A673 (cell line): ENCODE measurements around the gene ZNF189. TPM values are rescaled to one million over a fixed set of nuclear protein-coding genes. Genes with fewer than 3 reads are reported as not detected.
A peak's percentile ranks its signal among the peaks of the same experiment; 100 is the strongest.

ENCODE experiments used
- Bru-seq: library from RNA; stranded (reverse); fragments of 400-500 nt; gene quantifications from one replicate; lab custom pipeline; 2021; lab: Mats Ljungman, UMichigan
- BruChase-seq, 2 experiments: library from RNA; stranded (reverse); fragments of 400-500 nt; gene quantifications; one replicate each; lab custom pipeline; 2021; lab: Mats Ljungman, UMichigan
- BruUV-seq: library from RNA; stranded (reverse); fragments of 400-500 nt; replicated peaks from 2 replicates; lab custom pipeline; 2021; lab: Mats Ljungman, UMichigan
- CTCF ChIA-PET: fragments of 300-600 bp; sonication (Branson Sonifier 250); formaldehyde crosslinking; loops from one replicate; lab custom pipeline; 2022; ENCODE audit warnings: antibody characterized with exemption; lab: Charles Lee
- POLR2A ChIA-PET: fragments of 300-600 bp; sonication (Branson Sonifier 250); formaldehyde crosslinking; loops from one replicate; lab custom pipeline; 2022; ENCODE audit warnings: antibody characterized with exemption; ENCODE audit not compliant: low non-redundant PET; lab: Charles Lee
- DNase-seq: peaks from one replicate; pipeline ENCODE4 v3.0.0-alpha.2; 2015; ENCODE audit warnings: low spot score
- H3K27ac ChIP-seq: fragments of 200-600 bp; sonication (generic); 2 replicates; pipeline ENCODE4 v1.5.1; 2016; ENCODE audit warnings: mixed run types, low read depth, mild to moderate bottlenecking, mixed read lengths, antibody characterized with exemption, low read length; ENCODE audit not compliant: poor library complexity, severe bottlenecking
- H3K27me3 ChIP-seq: fragments of 200-600 bp; sonication (generic); replicated peaks from 2 replicates; pipeline ENCODE4 v1.6.1; 2017; ENCODE audit warnings: mixed run types, low read depth, mild to moderate bottlenecking, mixed read lengths, antibody characterized with exemption, low read length; ENCODE audit not compliant: insufficient read depth, poor library complexity
- H3K36me3 ChIP-seq: fragments of 200-600 bp; sonication (generic); 2 replicates; pipeline ENCODE4 v1.6.1; 2016; ENCODE audit warnings: mixed run types, mild to moderate bottlenecking, mixed read lengths, antibody characterized with exemption, low read length; ENCODE audit not compliant: insufficient read depth, poor library complexity, severe bottlenecking
- H3K4me1 ChIP-seq: fragments of 200-600 bp; sonication (generic); 2 replicates; pipeline ENCODE4 v1.6.1; 2017; ENCODE audit warnings: mixed run types, mild to moderate bottlenecking, mixed read lengths, antibody characterized with exemption, low read length; ENCODE audit not compliant: insufficient read depth, poor library complexity, severe bottlenecking
- H3K4me3 ChIP-seq: fragments of 200-600 bp; sonication (generic); 2 replicates; pipeline ENCODE4 v1.5.1; 2016; ENCODE audit warnings: low read depth, mixed run types, mild to moderate bottlenecking, mixed read lengths, low read length; ENCODE audit not compliant: poor library complexity, severe bottlenecking
- H3K9me3 ChIP-seq: fragments of 200-600 bp; sonication (generic); 2 replicates; pipeline ENCODE4 v1.6.1; 2016; ENCODE audit warnings: mixed run types, low read depth, mild to moderate bottlenecking, mixed read lengths, antibody characterized with exemption, low read length; ENCODE audit not compliant: poor library complexity, severe bottlenecking
- CTCF ChIP-seq: fragments of 300-800, 200-600 bp; sonication (generic); conservative IDR thresholded peaks from 2 replicates; pipeline ENCODE4 v1.5.1; 2017; ENCODE audit warnings: low read depth, mild to moderate bottlenecking, antibody characterized with exemption, low read length, moderate library complexity, mixed read lengths
- EZH2 ChIP-seq: fragments of 200-600 bp; sonication (generic); IDR thresholded peaks from 2 replicates; pipeline ENCODE4 v1.6.1; 2017; ENCODE audit warnings: borderline replicate concordance, low read depth, mild to moderate bottlenecking, mixed read lengths, antibody characterized with exemption, low read length; ENCODE audit not compliant: poor library complexity, severe bottlenecking
- intact Hi-C: fragments of 100-400 bp; cut with micrococcal nuclease; formaldehyde crosslinking; loops from one replicate; pipeline ENCODE4 v1.10.0; 2022; ENCODE audit not compliant: unreplicated experiment
- long read RNA-seq: library from polyadenylated mRNA; stranded (forward); transcript quantifications from one replicate; pipeline ENCODE4 v2.0.0, GENCODE V29; 2022
- total RNA-seq: library from RNA; stranded (reverse); gene quantifications from 2 replicates; pipeline ENCODE4 v1.2.3, GENCODE V29; 2021

ZNF189 gene
- total RNA-seq (16.8 and 17.6 TPM in 2 replicates), Bru-seq, nascent RNA (percentile 93 among the genes with signal in this experiment), BruChase-seq, experiment 1, labeled RNA remaining after a 2-hour chase (percentile 91 among the genes with signal in this experiment), BruChase-seq, experiment 2, labeled RNA remaining after a 6-hour chase (percentile 73 among the genes with signal in this experiment)
- long read RNA-seq, partial matches to known transcripts, result 0 of 3 reads
- long read RNA-seq, other reads (novel, unspliced or antisense), result 2 of 3 reads

GRCh38 chr9:101398068-101398929 lies at the start of gene ZNF189, which contains the start of gene MRPL50:
ZNF189 (plus strand) TSS chr9:101398851; CDS start chr9:101399157, 306 bp downstream.
MRPL50 (minus strand) TSS chr9:101398618; CDS start chr9:101398592, 26 bp downstream.
- CTCF ChIA-PET, result interaction anchor here (0.6 to 1.1 kb wide), 2 partner anchors 10 to 46 kb away, joined by 4 to 7 read pairs; no protein-coding TSS in a partner anchor
- Histone ChIP-seq H3K9me3 (peaks cover 20% of the 10 kb centered on the region), H3K4me1 (peaks cover 4% of the 10 kb centered on the region), H3K36me3 (peaks cover 59% of the 10 kb centered on the region), H3K4me3 (peak within 1 kb of the TSS; percentile 62), H3K27me3 (no peaks in the 10 kb centered on the region), H3K27ac (peak within 1 kb of the TSS; percentile 82)
- DNase-seq, result peak; percentile 99
- BruUV-seq, result TSS peak; percentile 57
- TF ChIP-seq CTCF, result no peak
- no peak for TF ChIP-seq EZH2
- POLR2A ChIA-PET, result interaction anchor here (0.6 to 1.2 kb wide), 2 partner anchors 274 to 901 kb away, joined by 3 to 4 read pairs; no protein-coding TSS in a partner anchor
- intact Hi-C loops, result no loop called here

GRCh38 chr9:101350285-101350684 lies 48.4 kb upstream of the ZNF189 start:
- ChIA-PET CTCF (no interaction called here), POLR2A (no interaction called here)
- TF ChIP-seq CTCF (no peak), EZH2 (no peak)
- H3K27me3 ChIP-seq, result no peaks in the 10 kb centered on the region
- H3K9me3 ChIP-seq, result no peaks in the 10 kb centered on the region
- H3K36me3 ChIP-seq, result no peaks in the 10 kb centered on the region
- H3K27ac ChIP-seq, result no peak overlapping the region
- no peaks in the 10 kb centered on the region for H3K4me1 ChIP-seq
- BruUV-seq, result no TSS peak
- DNase-seq, result no peak
- intact Hi-C loops, result no loop called here
- H3K4me3 ChIP-seq, result no peak overlapping the region

GRCh38 chr9:101352892-101353463 lies 45.7 kb upstream of the ZNF189 start:
- no peak for DNase-seq
- ChIA-PET CTCF (no interaction called here), POLR2A (no interaction called here)
- no peaks in the 10 kb centered on the region for H3K36me3 ChIP-seq
- intact Hi-C loops, result no loop called here
- no peak overlapping the region for H3K27ac ChIP-seq
- H3K9me3 ChIP-seq, result no peaks in the 10 kb centered on the region
- no TSS peak for BruUV-seq
- no peak overlapping the region for H3K4me3 ChIP-seq
- H3K27me3 ChIP-seq, result no peaks in the 10 kb centered on the region
- no peak for TF ChIP-seq EZH2
- TF ChIP-seq CTCF, result no peak
- no peaks in the 10 kb centered on the region for H3K4me1 ChIP-seq
